CD4-positive, alpha-beta T cell (primary cell): ENCODE results near the gene C1orf115. TPM values are rescaled to one million over a fixed set of nuclear protein-coding genes. Genes with fewer than 3 reads are reported as not detected.
"Not testable (repeated sequence)": the region's sequence is repeated elsewhere in the genome, so short reads cannot be mapped to it uniquely, and the experiment has no call there.

Source experiments
- ATAC-seq: fragments of 200-7000 bp; cut with Tn5 transposase; one replicate; pipeline ENCODE4 v1.10.0; 2022; ENCODE audit warnings: mild to moderate bottlenecking; ENCODE audit not compliant: poor library complexity
- CTCF ChIA-PET: fragments of 350-600 bp; sonication (Branson Sonifier 250); formaldehyde crosslinking; loops from one replicate; lab custom pipeline; 2021; ENCODE audit warnings: antibody characterized with exemption, inconsistent platforms; lab: Charles Lee
- POLR2A ChIA-PET: fragments of 350-600 bp; sonication (Branson Sonifier 250); formaldehyde crosslinking; loops from one replicate; lab custom pipeline; 2021; ENCODE audit warnings: antibody characterized with exemption, inconsistent platforms; lab: Charles Lee
- DNase-seq, 14 experiments: peaks; one replicate each; pipeline ENCODE4 v3.0.0-alpha.2; 2013 to 2020; ENCODE audit warnings: mixed read lengths in 2 of 14
- H3K27ac ChIP-seq, 2 donors: one replicate each; pipeline versions ENCODE4 v1.5.1 to v1.7.0; 2013; ENCODE audit warnings: low read length in 2 of 2, low read depth in 1 of 2, mild to moderate bottlenecking in 1 of 2
- H3K27me3 ChIP-seq, 2 experiments: 1 replicate in 1 of 2; 2 replicates in 1 of 2; pipeline versions ENCODE4 v1.6.1 to v1.7.0; 2013; ENCODE audit warnings: low read length in 2 of 2, control low read depth in 1 of 2, mild to moderate bottlenecking in 1 of 2, moderate library complexity in 1 of 2; ENCODE audit not compliant: insufficient read depth in 2 of 2, control insufficient read depth in 1 of 2
- H3K36me3 ChIP-seq: one replicate; pipeline ENCODE4 v1.6.1; 2013; ENCODE audit warnings: low read length, control low read depth; ENCODE audit not compliant: insufficient read depth
- H3K4me1 ChIP-seq: one replicate; pipeline ENCODE4 v1.6.1; 2013; ENCODE audit warnings: low read length, control low read depth; ENCODE audit not compliant: insufficient read depth
- H3K4me3 ChIP-seq: one replicate; pipeline ENCODE4 v1.5.1; 2013; ENCODE audit warnings: mild to moderate bottlenecking, low read length, moderate library complexity
- H3K9me3 ChIP-seq, 2 experiments: 1 replicate in 1 of 2; 2 replicates in 1 of 2; pipeline versions ENCODE4 v1.6.1 to v1.7.0; 2013; ENCODE audit warnings: low read length in 2 of 2, mild to moderate bottlenecking in 2 of 2, control low read depth in 1 of 2, moderate library complexity in 1 of 2; ENCODE audit not compliant: control insufficient read depth in 1 of 2, insufficient read depth in 1 of 2
- H3K27ac Mint-ChIP-seq: one replicate; pipeline ENCODE4 v1.8.0; 2020; ENCODE audit warnings: mixed read lengths
- H3K27me3 Mint-ChIP-seq: one replicate; pipeline ENCODE4 v1.8.0; 2021; ENCODE audit warnings: mixed read lengths
- H3K36me3 Mint-ChIP-seq: one replicate; pipeline ENCODE4 v1.8.0; 2021; ENCODE audit warnings: low read depth, mixed read lengths
- H3K4me1 Mint-ChIP-seq: one replicate; pipeline ENCODE4 v1.8.0; 2021; ENCODE audit warnings: low read depth, mixed read lengths
- H3K4me3 Mint-ChIP-seq: one replicate; pipeline ENCODE4 v1.8.0; 2020; ENCODE audit warnings: mild to moderate bottlenecking, mixed read lengths
- H3K9me3 Mint-ChIP-seq: one replicate; pipeline ENCODE4 v1.8.0; 2020; ENCODE audit warnings: mixed read lengths
- CTCF ChIP-seq: fragments of 200-600 bp; IDR thresholded peaks from one replicate; pipeline ENCODE4 v1.8.0; 2022; ENCODE audit warnings: antibody characterized with exemption, mild to moderate bottlenecking
- intact Hi-C, 2 experiments: fragments of 100-400 bp; cut with DNase I in 1 of 2; cut with micrococcal nuclease in 1 of 2; formaldehyde crosslinking; loops; one replicate each; pipeline versions ENCODE4 v1.15.1 to v1.9.0; 2023 to 2025; cut with DNase I, micrococcal nuclease
- total RNA-seq, 174 experiments: library from RNA in 2 of 174; stranded (reverse) in 2 of 174; gene quantifications; one replicate each; pipeline ENCODE4 v1.2.3 and lab custom pipeline; 2021 to 2026

C1orf115 gene
- total RNA-seq, 2 experiments from 2014 or later = 0.73 to 0.82 TPM

GRCh38 chr1:220710333-220710732 is 20.2 kb downstream of the C1orf115 start:
- Histone ChIP-seq H3K27ac (no peak overlapping the region), H3K36me3 (no peaks in the 10 kb centered on the region), H3K9me3 (no peaks in the 10 kb centered on the region), H3K4me3 (no peak overlapping the region), H3K27me3 (no peaks in the 10 kb centered on the region), H3K4me1 (no peaks in the 10 kb centered on the region)
- Mint-ChIP-seq H3K9me3 (no peaks in the 10 kb centered on the region), H3K27me3 (peaks cover 15% of the 10 kb centered on the region), H3K36me3 (no peaks in the 10 kb centered on the region), H3K4me3 (no peak overlapping the region), H3K4me1 (no peaks in the 10 kb centered on the region), H3K27ac (no peak overlapping the region)
- no peak for TF ChIP-seq CTCF
- ChIA-PET CTCF (no interaction called here), POLR2A (no interaction called here)
- DNase-seq (no peak), ATAC-seq (no peak)
- intact Hi-C loops = no loop called here

- Mint-ChIP-seq H3K4me3 (no peak overlapping the region), H3K9me3 (peaks cover 3% of the 10 kb centered on the region), H3K27me3 (peaks cover 15% of the 10 kb centered on the region), H3K36me3 (no peaks in the 10 kb centered on the region), H3K4me1 (no peaks in the 10 kb centered on the region), H3K27ac (no peak overlapping the region)
- POLR2A ChIA-PET = no interaction called here
- CTCF ChIA-PET = no interaction called here
- H3K27ac ChIP-seq = no peak overlapping the region
- H3K4me3 ChIP-seq = no peak overlapping the region
- intact Hi-C loops = no loop called here
- no peaks in the 10 kb centered on the region for H3K9me3 ChIP-seq
- DNase-seq (peak in 2 of 14 experiments; percentile 16 to 28), ATAC-seq (no peak)
- H3K27me3 ChIP-seq = no peaks in the 10 kb centered on the region
- H3K4me1 ChIP-seq = no peaks in the 10 kb centered on the region
- no peaks in the 10 kb centered on the region for H3K36me3 ChIP-seq
- TF ChIP-seq CTCF = no peak
Observed at GRCh38 chr1:220711056-220711809, 21.1 kb downstream of the C1orf115 start.

GRCh38 chr1:220715986-220716385 is 25.8 kb downstream of the C1orf115 start:
- H3K4me3 ChIP-seq, H3K4me3 Mint-ChIP-seq, ATAC-seq, H3K36me3 Mint-ChIP-seq, H3K4me1 Mint-ChIP-seq, H3K27ac ChIP-seq, H3K9me3 ChIP-seq, H3K27ac Mint-ChIP-seq, intact Hi-C loops, H3K27me3 ChIP-seq, CTCF ChIA-PET, DNase-seq, POLR2A ChIA-PET, H3K4me1 ChIP-seq, H3K9me3 Mint-ChIP-seq, H3K36me3 ChIP-seq: not testable (repeated sequence)
- peaks cover 35% of the 10 kb centered on the region for H3K27me3 Mint-ChIP-seq
